Large intestine (tissue), 3 donors: Measurements from ENCODE around the gene DNPH1. TPM values are rescaled to one million over a fixed set of nuclear protein-coding genes. Genes with fewer than 3 reads are reported as not detected.

ENCODE experiments used
- DNase-seq, 2 donors: peaks; one replicate each; pipeline versions ENCODE4 v3.0.0 to v3.0.0-alpha.2; 2013
- H3K27ac ChIP-seq: one replicate; pipeline ENCODE4 v1.5.1; 2013; ENCODE audit warnings: low read length
- H3K27me3 ChIP-seq: 2 replicates; pipeline ENCODE4 v1.6.1; 2013; ENCODE audit warnings: low read length; ENCODE audit not compliant: control insufficient read depth, insufficient read depth
- H3K36me3 ChIP-seq: 2 replicates; pipeline ENCODE4 v1.6.1; 2013; ENCODE audit warnings: low read length; ENCODE audit not compliant: control insufficient read depth, insufficient read depth
- H3K4me1 ChIP-seq: one replicate; pipeline ENCODE4 v1.6.1; 2013; ENCODE audit warnings: low read length; ENCODE audit not compliant: control insufficient read depth, insufficient read depth
- H3K4me3 ChIP-seq: one replicate; pipeline ENCODE4 v1.5.1; 2013; ENCODE audit warnings: low read length
- H3K9me3 ChIP-seq: one replicate; pipeline ENCODE4 v1.6.1; 2013; ENCODE audit warnings: mild to moderate bottlenecking, low read depth, low read length, moderate library complexity; ENCODE audit not compliant: control insufficient read depth
- WGBS: methylation state at CpG from one replicate; pipeline ENCODE4 v1.1.5; 2013; ENCODE audit warnings: low lambda C conversion rate; ENCODE audit not compliant: insufficient coverage; 5-methylcytosine and 5-hydroxymethylcytosine counted together
- polyA plus RNA-seq: library from polyadenylated mRNA; unstranded; fragments of 120-200 nt; gene quantifications from one replicate; pipeline ENCODE4 v1.2.1, GENCODE V29; 2013

DNPH1 gene
- polyA plus RNA-seq, 1 donor, result 152 TPM

GRCh38 chr6:43216200-43216599, 13.1 kb downstream of the DNPH1 start:
- no peaks in the 10 kb centered on the region for H3K9me3 ChIP-seq

GRCh38 chr6:43215066-43215465, 14.2 kb downstream of the DNPH1 start:
- Histone ChIP-seq H3K36me3 (peaks cover 37% of the 10 kb centered on the region), H3K9me3 (no peaks in the 10 kb centered on the region), H3K27ac (no peak overlapping the region), H3K4me3 (no peak overlapping the region), H3K27me3 (no peaks in the 10 kb centered on the region), H3K4me1 (no peaks in the 10 kb centered on the region)
- no peak for DNase-seq
- no CpG with 5 or more reads among the region's 8 CpGs for WGBS

More at GRCh38 chr6:43216200-43216599, 13.1 kb downstream of the DNPH1 start:
- no peak for DNase-seq
- Histone ChIP-seq H3K27ac (no peak overlapping the region), H3K36me3 (peaks cover 49% of the 10 kb centered on the region), H3K27me3 (no peaks in the 10 kb centered on the region), H3K4me3 (no peak overlapping the region), H3K4me1 (no peaks in the 10 kb centered on the region)
- WGBS, result no CpG with 5 or more reads among the region's 12 CpGs

GRCh38 chr6:43213431-43213830, 15.8 kb downstream of the DNPH1 start:
- H3K36me3 ChIP-seq, result peaks cover 27% of the 10 kb centered on the region
- H3K27ac ChIP-seq, result no peak overlapping the region
- H3K9me3 ChIP-seq, result no peaks in the 10 kb centered on the region
- no peak for DNase-seq
- no peak overlapping the region for H3K4me3 ChIP-seq
- no CpG with 5 or more reads among the region's 11 CpGs for WGBS
- H3K4me1 ChIP-seq, result no peaks in the 10 kb centered on the region
- H3K27me3 ChIP-seq, result no peaks in the 10 kb centered on the region

GRCh38 chr6:43211955-43212354, 17.3 kb downstream of the DNPH1 start:
- no peaks in the 10 kb centered on the region for H3K9me3 ChIP-seq
- peak in 1 of 2 donors; percentile 38 for DNase-seq
- WGBS, result 40% methylated on average over 1 of the region's 1 CpG
- no peak overlapping the region for H3K27ac ChIP-seq
- no peak overlapping the region for H3K4me3 ChIP-seq
- no peaks in the 10 kb centered on the region for H3K27me3 ChIP-seq
- no peaks in the 10 kb centered on the region for H3K4me1 ChIP-seq
- H3K36me3 ChIP-seq, result peaks cover 21% of the 10 kb centered on the region

GRCh38 chr6:43207286-43207685, 22.0 kb downstream of the DNPH1 start:
- H3K27me3 ChIP-seq, result no peaks in the 10 kb centered on the region
- DNase-seq, result no peak
- H3K4me1 ChIP-seq, result peaks cover 7% of the 10 kb centered on the region
- 82% methylated on average over 1 of the region's 2 CpGs for WGBS
- no peaks in the 10 kb centered on the region for H3K9me3 ChIP-seq
- H3K4me3 ChIP-seq, result no peak overlapping the region
- H3K36me3 ChIP-seq, result peaks cover 22% of the 10 kb centered on the region
- no peak overlapping the region for H3K27ac ChIP-seq

GRCh38 chr6:43205849-43206248, 23.4 kb downstream of the DNPH1 start:
- Histone ChIP-seq H3K27ac (no peak overlapping the region), H3K4me1 (peaks cover 7% of the 10 kb centered on the region), H3K27me3 (no peaks in the 10 kb centered on the region), H3K36me3 (peaks cover 25% of the 10 kb centered on the region), H3K9me3 (no peaks in the 10 kb centered on the region), H3K4me3 (no peak overlapping the region)
- no peak for DNase-seq
- 94% methylated on average over 3 of the region's 10 CpGs for WGBS

GRCh38 chr6:43204271-43205105, 24.8 kb downstream of the DNPH1 start:
- DNase-seq, result no peak
- no peaks in the 10 kb centered on the region for H3K9me3 ChIP-seq
- H3K4me1 ChIP-seq, result peaks cover 7% of the 10 kb centered on the region
- H3K27me3 ChIP-seq, result no peaks in the 10 kb centered on the region
- peaks cover 37% of the 10 kb centered on the region for H3K36me3 ChIP-seq
- H3K4me3 ChIP-seq, result no peak overlapping the region
- no CpG with 5 or more reads among the region's 23 CpGs for WGBS
- peak overlapping the region; percentile 37 for H3K27ac ChIP-seq

GRCh38 chr6:43203718-43204095, 25.6 kb downstream of the DNPH1 start:
- no CpG with 5 or more reads among the region's 8 CpGs for WGBS
- peaks cover 7% of the 10 kb centered on the region for H3K4me1 ChIP-seq
- H3K27me3 ChIP-seq, result no peaks in the 10 kb centered on the region
- peaks cover 42% of the 10 kb centered on the region for H3K36me3 ChIP-seq
- DNase-seq, result no peak
- no peaks in the 10 kb centered on the region for H3K9me3 ChIP-seq
- H3K27ac ChIP-seq, result no peak overlapping the region
- H3K4me3 ChIP-seq, result no peak overlapping the region

GRCh38 chr6:43203029-43203717, 26.1 kb downstream of the DNPH1 start:
- DNase-seq, result no peak
- no peaks in the 10 kb centered on the region for H3K9me3 ChIP-seq
- no peak overlapping the region for H3K4me3 ChIP-seq
- H3K27ac ChIP-seq, result no peak overlapping the region
- H3K27me3 ChIP-seq, result no peaks in the 10 kb centered on the region
- WGBS, result no CpG with 5 or more reads among the region's 17 CpGs
- peaks cover 7% of the 10 kb centered on the region for H3K4me1 ChIP-seq
- H3K36me3 ChIP-seq, result peaks cover 47% of the 10 kb centered on the region

GRCh38 chr6:43202451-43202850, 26.8 kb downstream of the DNPH1 start:
- H3K4me3 ChIP-seq, result no peak overlapping the region
- no peaks in the 10 kb centered on the region for H3K9me3 ChIP-seq
- H3K27me3 ChIP-seq, result no peaks in the 10 kb centered on the region
- H3K36me3 ChIP-seq, result peaks cover 51% of the 10 kb centered on the region
- WGBS, result no CpG with 5 or more reads among the region's 5 CpGs
- H3K27ac ChIP-seq, result no peak overlapping the region
- peaks cover 7% of the 10 kb centered on the region for H3K4me1 ChIP-seq
- DNase-seq, result no peak
